Suprapubic skin (tissue), 4 donors: Measurements from ENCODE around the gene RFPL2.
"Not testable (repeated sequence)": the region's sequence is repeated elsewhere in the genome, so short reads cannot be mapped to it uniquely, and the experiment has no call there.

ENCODE experiments used
- CTCF ChIP-seq, 2 donors: fragments of 200-600 bp in 1 of 2; fragments of 450-650 bp in 1 of 2; sonication (generic) in 1 of 2; IDR thresholded peaks; one replicate each; pipeline ENCODE4 v1.5.1; 2016 to 2019; ENCODE audit warnings: antibody characterized with exemption in 2 of 2, mild to moderate bottlenecking in 1 of 2, moderate library complexity in 1 of 2
- POLR2A ChIP-seq, 2 donors: fragments of 450-650 bp; IDR thresholded peaks; one replicate each; pipeline ENCODE4 v1.6.1; 2017; ENCODE audit warnings: antibody characterized with exemption in 2 of 2, mild to moderate bottlenecking in 2 of 2, moderate library complexity in 2 of 2
- POLR2AphosphoS5 ChIP-seq, 3 donors: sonication (generic); formaldehyde crosslinking; IDR thresholded peaks; one replicate each; pipeline ENCODE4 v1.6.1; 2017; ENCODE audit warnings: antibody characterized with exemption in 3 of 3

GRCh38 chr22:32140688-32141087, 64.2 kb downstream of the RFPL2 start:
- TF ChIP-seq POLR2A, CTCF, POLR2AphosphoS5 (IDR thresholded peaks at IDR 0.05): not testable (repeated sequence)
